ENCODE results near the gene LTBP1. TPM values are rescaled to one million over a fixed set of nuclear protein-coding genes. Genes with fewer than 3 reads are reported as not detected.

Gene LTBP1
- total and polyA plus RNA-seq, 2 experiments from 2014 or later: 15.7 to 49.8 TPM

- no peaks in the 10 kb centered on the region for H3K36me3 ChIP-seq (ENCODE audit: insufficient read depth)
- H3F3A ChIP-seq (replicated peaks; ENCODE audit: low read depth): no peaks in the 10 kb centered on the region
- no peak overlapping the region for H3K4me2 ChIP-seq
- ATAC-seq: no peak
- DNase-seq (ENCODE audit: low spot score): no peak
- Mint-ChIP-seq H3K27ac (no peak overlapping the region), H3K4me3 (no peak overlapping the region), H3K36me3 (ENCODE audit: low read depth) (no peaks in the 10 kb centered on the region), H3K4me1 (peaks cover 17% of the 10 kb centered on the region), H3K9me3 (no peaks in the 10 kb centered on the region; the same call in 2 of the 3 replicates), H3K27me3 (ENCODE audit: insufficient read depth, low read depth, poor library complexity) (peaks cover 3% of the 10 kb centered on the region)
- H3K79me2 ChIP-seq (replicated peaks; ENCODE audit: insufficient read depth): no peaks in the 10 kb centered on the region
- H3K4me3 ChIP-seq: no peak overlapping the region
- H4K20me1 ChIP-seq (replicated peaks; ENCODE audit: insufficient read depth): no peaks in the 10 kb centered on the region
- H2AFZ ChIP-seq: no peak overlapping the region
- H3K9me2 ChIP-seq (ENCODE audit: insufficient read depth): no peaks in the 10 kb centered on the region
- H3K4me1 ChIP-seq (ENCODE audit: insufficient read depth): peaks cover 8% of the 10 kb centered on the region; the same call in 1 of the 2 replicates
- TF ChIP-seq ZNF114 (CRISPR knock-in tag; IDR thresholded peaks at IDR 0.05) (no peak), EZH2 (IDR thresholded peaks at IDR 0.05; ENCODE audit: low read depth, unreplicated experiment) (no peak), POLR2AphosphoS5 (IDR thresholded peaks at IDR 0.05; ENCODE audit: low read depth) (no peak), ETS1 (IDR thresholded peaks at IDR 0.05) (no peak), EZH2phosphoT487 (IDR thresholded peaks at IDR 0.05; ENCODE audit: unreplicated experiment) (no peak), JUNB (IDR thresholded peaks at IDR 0.05; ENCODE audit: unreplicated experiment) (no peak)
- H3K27me3 ChIP-seq (ENCODE audit: insufficient read depth): no peaks in the 10 kb centered on the region
- no peak overlapping the region for H3K27ac ChIP-seq (ENCODE audit: low read depth)
Observed at GRCh38 chr2:33137331-33137730, 190.6 kb downstream of the LTBP1 start.

- no peaks in the 10 kb centered on the region for H3K9me2 ChIP-seq (ENCODE audit: insufficient read depth)
- no peaks in the 10 kb centered on the region for H3K36me3 ChIP-seq (ENCODE audit: insufficient read depth)
- no peaks in the 10 kb centered on the region for H3K27me3 ChIP-seq (ENCODE audit: insufficient read depth)
- H3K79me2 ChIP-seq (replicated peaks; ENCODE audit: insufficient read depth): no peaks in the 10 kb centered on the region
- H3K4me3 ChIP-seq: no peak overlapping the region
- H3K36me3 Mint-ChIP-seq (ENCODE audit: low read depth): no peaks in the 10 kb centered on the region
- no peak overlapping the region for H3K27ac ChIP-seq (ENCODE audit: low read depth)
- H3K9me3 Mint-ChIP-seq: no peaks in the 10 kb centered on the region; the same call in 2 of the 3 replicates
- no peaks in the 10 kb centered on the region for H4K20me1 ChIP-seq (replicated peaks; ENCODE audit: insufficient read depth)
- ATAC-seq: no peak
- no peak overlapping the region for H3K4me2 ChIP-seq
- no peaks in the 10 kb centered on the region for H3K27me3 Mint-ChIP-seq (ENCODE audit: insufficient read depth, low read depth, poor library complexity)
- H3F3A ChIP-seq (replicated peaks; ENCODE audit: low read depth): no peaks in the 10 kb centered on the region
- H3K4me3 Mint-ChIP-seq: no peak overlapping the region
- peaks cover 18% of the 10 kb centered on the region for H3K4me1 Mint-ChIP-seq
- peaks cover 8% of the 10 kb centered on the region; the same call in 1 of the 2 replicates for H3K4me1 ChIP-seq (ENCODE audit: insufficient read depth)
- no peak overlapping the region for H3K27ac Mint-ChIP-seq
- DNase-seq (ENCODE audit: low spot score): no peak
- H2AFZ ChIP-seq: no peak overlapping the region
- no peak for TF ChIP-seq NANOG (IDR thresholded peaks at IDR 0.05; ENCODE audit: borderline replicate concordance)
- TF ChIP-seq ZNF462 (CRISPR knock-in tag; IDR thresholded peaks at IDR 0.05): no peak
- no peak for TF ChIP-seq EZH2 (IDR thresholded peaks at IDR 0.05; ENCODE audit: low read depth, unreplicated experiment)
- no peak for TF ChIP-seq JUNB (IDR thresholded peaks at IDR 0.05; ENCODE audit: unreplicated experiment)
- TF ChIP-seq CREB1 (CRISPR knock-in tag; IDR thresholded peaks at IDR 0.05; ENCODE audit: low read depth): no peak
- TF ChIP-seq ZNF331 (CRISPR knock-in tag; IDR thresholded peaks at IDR 0.05; ENCODE audit: low read depth): no peak
- TF ChIP-seq POLR2AphosphoS5 (IDR thresholded peaks at IDR 0.05; ENCODE audit: low read depth): no peak
- no peak for TF ChIP-seq STAT1 (IDR thresholded peaks at IDR 0.05; ENCODE audit: unreplicated experiment)
- no peak for TF ChIP-seq REST (IDR thresholded peaks at IDR 0.05; ENCODE audit: unreplicated experiment)
- no peak for TF ChIP-seq ZNF114 (CRISPR knock-in tag; IDR thresholded peaks at IDR 0.05)
- TF ChIP-seq EZH2phosphoT487 (IDR thresholded peaks at IDR 0.05; ENCODE audit: unreplicated experiment): no peak
Observed at GRCh38 chr2:33139949-33140348, 193.2 kb downstream of the LTBP1 start.

Measured in GM23338 (cell line).